GM21447 (cell line): ENCODE measurements around the gene PAK6.

Source experiments
- ATAC-seq: cut with Tn5 transposase; IDR thresholded peaks from one replicate; pipeline ENCODE4 v1.9.1; 2021; ENCODE audit not compliant: unreplicated experiment

Gene PAK6

GRCh38 chr15:40275523-40275922, 36.7 kb downstream of the PAK6 start:
- ATAC-seq, result no peak

GRCh38 chr15:40275954-40276353, 37.1 kb downstream of the PAK6 start:
- no peak for ATAC-seq

- ATAC-seq, result no peak
These were observed 38.1 kb downstream of the PAK6 start for GRCh38 chr15:40276927-40277326.

GRCh38 chr15:40277471-40277870, 38.6 kb downstream of the PAK6 start:
- no peak for ATAC-seq

- no peak for ATAC-seq
These were observed 39.2 kb downstream of the PAK6 start for GRCh38 chr15:40278026-40278425.

- no peak for ATAC-seq
These were observed 40.7 kb downstream of the PAK6 start for GRCh38 chr15:40279437-40280141.

GRCh38 chr15:40280260-40281056, 41.6 kb downstream of the PAK6 start:
- no peak for ATAC-seq

- ATAC-seq, result no peak
These were observed 42.4 kb downstream of the PAK6 start for GRCh38 chr15:40281057-40281800.

GRCh38 chr15:40281801-40282146, 42.9 kb downstream of the PAK6 start:
- ATAC-seq, result no peak

GRCh38 chr15:40282147-40282868, 43.4 kb downstream of the PAK6 start:
- no peak for ATAC-seq

- ATAC-seq, result no peak
These were observed 44.2 kb downstream of the PAK6 start, which contains the start of gene ANKRD63 for GRCh38 chr15:40282869-40283614. TSS of gene ANKRD63 (minus strand) at chr15:40283064. CDS start at chr15:40282586, 478 bp downstream.

GRCh38 chr15:40283615-40284300, 44.9 kb downstream of the PAK6 start:
- ATAC-seq, result no peak

GRCh38 chr15:40285151-40285550, 46.3 kb downstream of the PAK6 start:
- ATAC-seq, result no peak

- no peak for ATAC-seq
These were observed 46.7 kb downstream of the PAK6 start for GRCh38 chr15:40285554-40286011.

GRCh38 chr15:40286061-40286532, 47.2 kb downstream of the PAK6 start:
- no peak for ATAC-seq

GRCh38 chr15:40286794-40287193, 47.9 kb downstream of the PAK6 start:
- no peak for ATAC-seq

GRCh38 chr15:40287505-40287904, 48.6 kb downstream of the PAK6 start:
- no peak for ATAC-seq

- ATAC-seq, result no peak
These were observed 49.1 kb downstream of the PAK6 start for GRCh38 chr15:40287968-40288367.

GRCh38 chr15:40289140-40289775, 50.4 kb downstream of the PAK6 start:
- ATAC-seq, result no peak
